ENCODE data around the gene RBFOX2. TPM values are rescaled to one million over a fixed set of nuclear protein-coding genes. Genes with fewer than 3 reads are reported as not detected.

The RBFOX2 gene
- total RNA-seq, 4 donors from 2014 or later: 103 to 139 (median 108) TPM

GRCh38 chr22:35754761-35755160, 273.9 kb downstream of the RBFOX2 start:
- H3K27ac ChIP-seq: no peak overlapping the region
- H3K4me3 ChIP-seq (replicated peaks in 1 of 3): no peak overlapping the region
- DNase-seq: no peak
- no peaks in the 10 kb centered on the region for H3K27me3 ChIP-seq
- WGBS, 2 donors: 96 to 97% methylated on average over 2 of the region's 2 CpGs
- peaks cover 6 to 10% of the 10 kb centered on the region in 2 donors for H3K36me3 ChIP-seq
- H3K9me3 ChIP-seq: no peaks in the 10 kb centered on the region
- intact Hi-C loops (cut with DNase I): no loop called here
- no peak for TF ChIP-seq POLR2A (IDR thresholded peaks at IDR 0.05)
- TF ChIP-seq, protein P1, sequence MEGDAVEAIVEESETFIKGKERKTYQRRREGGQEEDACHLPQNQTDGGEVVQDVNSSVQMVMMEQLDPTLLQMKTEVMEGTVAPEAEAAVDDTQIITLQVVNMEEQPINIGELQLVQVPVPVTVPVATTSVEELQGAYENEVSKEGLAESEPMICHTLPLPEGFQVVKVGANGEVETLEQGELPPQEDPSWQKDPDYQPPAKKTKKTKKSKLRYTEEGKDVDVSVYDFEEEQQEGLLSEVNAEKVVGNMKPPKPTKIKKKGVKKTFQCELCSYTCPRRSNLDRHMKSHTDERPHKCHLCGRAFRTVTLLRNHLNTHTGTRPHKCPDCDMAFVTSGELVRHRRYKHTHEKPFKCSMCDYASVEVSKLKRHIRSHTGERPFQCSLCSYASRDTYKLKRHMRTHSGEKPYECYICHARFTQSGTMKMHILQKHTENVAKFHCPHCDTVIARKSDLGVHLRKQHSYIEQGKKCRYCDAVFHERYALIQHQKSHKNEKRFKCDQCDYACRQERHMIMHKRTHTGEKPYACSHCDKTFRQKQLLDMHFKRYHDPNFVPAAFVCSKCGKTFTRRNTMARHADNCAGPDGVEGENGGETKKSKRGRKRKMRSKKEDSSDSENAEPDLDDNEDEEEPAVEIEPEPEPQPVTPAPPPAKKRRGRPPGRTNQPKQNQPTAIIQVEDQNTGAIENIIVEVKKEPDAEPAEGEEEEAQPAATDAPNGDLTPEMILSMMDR (IDR thresholded peaks at IDR 0.05): no peak
- H3K4me1 ChIP-seq: peaks cover 15 to 21% of the 10 kb centered on the region in 2 donors

DNA sequence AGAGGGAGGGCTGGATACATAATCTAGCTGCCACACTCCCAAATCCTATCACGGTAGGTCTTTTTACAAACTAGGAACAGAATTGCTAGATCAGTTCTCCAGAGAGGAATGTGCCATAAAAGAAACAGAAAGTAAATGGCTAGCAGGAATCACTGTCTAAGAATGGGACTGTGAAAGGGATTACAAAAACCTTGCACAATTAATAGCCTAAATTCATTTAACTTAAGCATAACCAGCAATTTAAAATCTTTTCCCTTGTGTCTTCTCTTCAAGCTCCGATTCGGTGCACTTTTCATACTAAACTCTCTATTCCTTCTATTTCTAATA, 275.8 kb downstream of the RBFOX2 start:
- Histone ChIP-seq H3K9me3 (no peaks in the 10 kb centered on the region), H3K4me3 (replicated peaks in 1 of 3) (no peak overlapping the region), H3K27ac (peak overlapping the region in 2 of 3 donors; percentile 43 to 63), H3K27me3 (no peaks in the 10 kb centered on the region), H3K36me3 (no peaks in the 10 kb centered on the region), H3K4me1 (peaks cover 28 to 39% of the 10 kb centered on the region in 2 donors)
- WGBS, 2 donors: 74 to 77% methylated on average over 3 of the region's 3 CpGs
- no peak for DNase-seq
- intact Hi-C loops (cut with DNase I): no loop called here
- TF ChIP-seq, protein P1 (IDR thresholded peaks at IDR 0.05): peak in 1 of 6 experiments; percentile 5
- no peak for TF ChIP-seq POLR2A (IDR thresholded peaks at IDR 0.05)

DNA sequence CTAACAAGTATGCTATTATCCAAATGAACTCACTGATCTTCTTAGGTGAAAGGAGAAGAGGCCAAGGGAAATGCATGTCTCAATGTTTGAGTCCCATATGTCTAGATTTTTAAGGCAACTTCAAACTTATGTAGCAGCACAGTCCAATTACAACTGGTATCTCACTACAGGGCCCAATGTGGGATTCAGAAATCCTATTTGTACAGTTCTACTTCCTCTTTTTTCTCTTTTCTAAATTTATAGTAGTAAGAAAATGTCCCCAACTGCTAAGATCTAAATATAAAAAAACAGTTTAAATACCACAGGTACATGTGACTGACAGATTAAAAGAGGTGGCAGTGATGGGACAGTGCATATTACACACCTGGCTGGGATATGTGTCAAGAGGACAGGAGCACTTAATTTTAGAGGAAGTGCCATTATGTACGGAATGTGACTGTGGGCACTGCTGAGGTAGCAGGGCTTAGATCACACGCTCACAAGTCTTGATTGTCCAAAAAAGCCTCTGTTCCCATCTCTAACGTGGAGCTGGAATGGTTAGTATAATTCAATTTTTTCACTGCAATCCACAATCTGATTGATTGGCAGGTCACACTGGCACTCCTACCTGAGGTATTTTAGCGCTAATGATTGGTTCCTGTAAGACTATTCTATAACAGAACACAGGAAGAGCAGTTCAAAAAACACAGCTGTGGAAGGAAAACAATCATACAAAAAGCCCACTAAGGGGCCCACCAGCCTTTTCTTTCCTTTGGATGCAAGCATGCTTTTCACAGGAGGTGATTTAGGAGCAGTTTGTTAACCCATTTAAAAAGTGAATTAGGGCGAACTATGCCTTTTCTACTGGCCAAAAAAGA, 276.4 kb downstream of the RBFOX2 start:
- Histone ChIP-seq H3K4me3 (replicated peaks in 1 of 3) (no peak overlapping the region), H3K27ac (peak overlapping the region in 2 of 3 donors; percentile 43 to 63), H3K36me3 (no peaks in the 10 kb centered on the region), H3K4me1 (peaks cover 32 to 45% of the 10 kb centered on the region in 2 donors), H3K27me3 (no peaks in the 10 kb centered on the region), H3K9me3 (no peaks in the 10 kb centered on the region)
- 76 to 82% methylated on average over 5 of the region's 5 CpGs for WGBS, 2 donors
- TF ChIP-seq, protein P1 (IDR thresholded peaks at IDR 0.05): no peak
- no peak for TF ChIP-seq POLR2A (IDR thresholded peaks at IDR 0.05)
- no peak for DNase-seq
- intact Hi-C loops (cut with DNase I): no loop called here

- Histone ChIP-seq H3K27ac (peak overlapping the region; percentile 4 to 56 (median 43)), H3K27me3 (no peaks in the 10 kb centered on the region), H3K36me3 (no peaks in the 10 kb centered on the region), H3K4me1 (peaks cover 32 to 50% of the 10 kb centered on the region in 2 donors), H3K9me3 (no peaks in the 10 kb centered on the region), H3K4me3 (replicated peaks in 1 of 3) (no peak overlapping the region)
- DNase-seq: peak; percentile 62 to 63
- intact Hi-C loops (cut with DNase I): no loop called here
- no peak for TF ChIP-seq POLR2A (IDR thresholded peaks at IDR 0.05)
- TF ChIP-seq, protein P1 (IDR thresholded peaks at IDR 0.05): peak in 1 of 6 experiments; percentile 2
- WGBS, 2 donors: 36 to 44% methylated on average over 10 of the region's 10 CpGs
Observed at GRCh38 chr22:35749808-35750207, 278.8 kb downstream of the RBFOX2 start.
